Gastroesophageal sphincter (tissue), 4 donors: ENCODE results near the gene EMC10. TPM values are rescaled to one million over a fixed set of nuclear protein-coding genes. Genes with fewer than 3 reads are reported as not detected.

Source experiments
- ATAC-seq: fragments of 150-250 bp; one replicate; pipeline ENCODE4 v1.9.1; 2016; ENCODE audit warnings: mild to moderate bottlenecking, moderate library complexity
- H3K27ac ChIP-seq, 4 donors: fragments of 200-600 bp; sonication (generic) in 3 of 4; 1 replicate in 3 of 4; 2 replicates in 1 of 4; pipeline ENCODE4 v1.5.1; 2016 to 2019
- H3K27me3 ChIP-seq: fragments of 200-600 bp; sonication (generic); one replicate; pipeline ENCODE4 v1.5.1; 2019
- H3K36me3 ChIP-seq, 2 donors: fragments of 200-600 bp; sonication (generic); one replicate each; pipeline ENCODE4 v1.5.1; 2019; ENCODE audit warnings: control low read depth in 1 of 2
- H3K4me1 ChIP-seq, 3 donors: fragments of 200-600 bp; sonication (generic); 1 replicate in 2 of 3; 2 replicates in 1 of 3; pipeline ENCODE4 v1.5.1; 2016 to 2019; ENCODE audit warnings: control low read depth in 2 of 3
- H3K4me3 ChIP-seq, 2 donors: fragments of 200-600 bp; sonication (generic); one replicate each; pipeline ENCODE4 v1.5.1; 2019; ENCODE audit warnings: mild to moderate bottlenecking in 1 of 2, moderate library complexity in 1 of 2
- H3K9me3 ChIP-seq, 3 donors: fragments of 200-600 bp; sonication (generic); one replicate each; pipeline ENCODE4 v1.5.1; 2017 to 2019; ENCODE audit warnings: control low read depth in 2 of 3
- EP300 ChIP-seq: sonication (generic); formaldehyde crosslinking; IDR thresholded peaks from one replicate; pipeline ENCODE4 v1.6.1; 2017; ENCODE audit warnings: antibody characterized with exemption, mild to moderate bottlenecking
- POLR2A ChIP-seq, 2 donors: fragments of 450-650 bp; IDR thresholded peaks; one replicate each; pipeline ENCODE4 v1.6.1; 2017; ENCODE audit warnings: antibody characterized with exemption in 2 of 2, mild to moderate bottlenecking in 2 of 2, moderate library complexity in 1 of 2
- POLR2AphosphoS5 ChIP-seq: sonication (generic); formaldehyde crosslinking; IDR thresholded peaks from one replicate; pipeline ENCODE4 v1.6.1; 2017; ENCODE audit warnings: antibody characterized with exemption
- WGBS, 2 donors: methylation state at CpG; one replicate each; pipeline ENCODE4 v1.1.5; 2018; ENCODE audit warnings: low coverage in 1 of 2; 5-methylcytosine and 5-hydroxymethylcytosine counted together
- total RNA-seq, 4 donors: library from RNA; depleted of rRNA; stranded (reverse); fragments of >200 nt; gene quantifications; one replicate each; pipeline ENCODE4 v1.1.0, GENCODE V29; 2016
- TF ChIP-seq, protein P1 (sequence below), 4 experiments: fragments of 200-600 bp in 2 of 4; fragments of 450-650 bp in 2 of 4; sonication (generic) in 1 of 4; IDR thresholded peaks; one replicate each; pipeline ENCODE4 v1.5.1; 2017 to 2019; ENCODE audit warnings: antibody characterized with exemption in 4 of 4, mild to moderate bottlenecking in 2 of 4, moderate library complexity in 2 of 4

Gene EMC10
- total RNA-seq, 4 donors from 2014 or later = 55.5 to 75.9 (median 71.5) TPM

DNA sequence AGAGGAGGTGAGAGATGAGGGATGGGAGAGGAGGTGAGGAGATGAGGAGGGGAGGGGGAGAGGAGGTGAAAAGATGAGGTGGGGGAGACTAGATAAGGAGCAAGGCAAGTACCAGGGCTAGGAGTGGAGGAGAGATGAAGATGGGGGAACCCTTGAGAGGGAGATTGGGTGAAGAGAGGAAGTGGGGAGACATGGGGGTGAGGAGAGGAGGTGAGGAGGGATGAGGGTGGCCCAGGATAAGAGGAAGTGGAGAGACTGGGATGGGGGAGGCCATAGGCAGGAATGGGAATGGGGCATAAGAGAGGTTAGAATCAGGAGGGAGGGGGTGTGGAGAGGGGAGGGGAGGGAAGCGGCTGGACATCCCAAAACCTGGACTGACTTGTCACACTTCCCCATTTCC lies 16.7 kb upstream of the EMC10 start:
- ATAC-seq = no peak
- TF ChIP-seq EP300 = no peak
- no peak for TF ChIP-seq POLR2A (IDR thresholded peaks at IDR 0.05)
- TF ChIP-seq POLR2AphosphoS5 = no peak
- TF ChIP-seq, protein P1, sequence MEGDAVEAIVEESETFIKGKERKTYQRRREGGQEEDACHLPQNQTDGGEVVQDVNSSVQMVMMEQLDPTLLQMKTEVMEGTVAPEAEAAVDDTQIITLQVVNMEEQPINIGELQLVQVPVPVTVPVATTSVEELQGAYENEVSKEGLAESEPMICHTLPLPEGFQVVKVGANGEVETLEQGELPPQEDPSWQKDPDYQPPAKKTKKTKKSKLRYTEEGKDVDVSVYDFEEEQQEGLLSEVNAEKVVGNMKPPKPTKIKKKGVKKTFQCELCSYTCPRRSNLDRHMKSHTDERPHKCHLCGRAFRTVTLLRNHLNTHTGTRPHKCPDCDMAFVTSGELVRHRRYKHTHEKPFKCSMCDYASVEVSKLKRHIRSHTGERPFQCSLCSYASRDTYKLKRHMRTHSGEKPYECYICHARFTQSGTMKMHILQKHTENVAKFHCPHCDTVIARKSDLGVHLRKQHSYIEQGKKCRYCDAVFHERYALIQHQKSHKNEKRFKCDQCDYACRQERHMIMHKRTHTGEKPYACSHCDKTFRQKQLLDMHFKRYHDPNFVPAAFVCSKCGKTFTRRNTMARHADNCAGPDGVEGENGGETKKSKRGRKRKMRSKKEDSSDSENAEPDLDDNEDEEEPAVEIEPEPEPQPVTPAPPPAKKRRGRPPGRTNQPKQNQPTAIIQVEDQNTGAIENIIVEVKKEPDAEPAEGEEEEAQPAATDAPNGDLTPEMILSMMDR (IDR thresholded peaks at IDR 0.05) = no peak
- Histone ChIP-seq H3K36me3 (no peaks in the 10 kb centered on the region), H3K27me3 (peaks cover 84% of the 10 kb centered on the region), H3K27ac (no peak overlapping the region), H3K4me3 (no peak overlapping the region), H3K4me1 (no peaks in the 10 kb centered on the region), H3K9me3 (no peaks in the 10 kb centered on the region)
- WGBS, 2 donors = 40% methylated on average over 1 of the region's 1 CpG; no CpG with 5 or more reads in 1 of the 2 donors

DNA sequence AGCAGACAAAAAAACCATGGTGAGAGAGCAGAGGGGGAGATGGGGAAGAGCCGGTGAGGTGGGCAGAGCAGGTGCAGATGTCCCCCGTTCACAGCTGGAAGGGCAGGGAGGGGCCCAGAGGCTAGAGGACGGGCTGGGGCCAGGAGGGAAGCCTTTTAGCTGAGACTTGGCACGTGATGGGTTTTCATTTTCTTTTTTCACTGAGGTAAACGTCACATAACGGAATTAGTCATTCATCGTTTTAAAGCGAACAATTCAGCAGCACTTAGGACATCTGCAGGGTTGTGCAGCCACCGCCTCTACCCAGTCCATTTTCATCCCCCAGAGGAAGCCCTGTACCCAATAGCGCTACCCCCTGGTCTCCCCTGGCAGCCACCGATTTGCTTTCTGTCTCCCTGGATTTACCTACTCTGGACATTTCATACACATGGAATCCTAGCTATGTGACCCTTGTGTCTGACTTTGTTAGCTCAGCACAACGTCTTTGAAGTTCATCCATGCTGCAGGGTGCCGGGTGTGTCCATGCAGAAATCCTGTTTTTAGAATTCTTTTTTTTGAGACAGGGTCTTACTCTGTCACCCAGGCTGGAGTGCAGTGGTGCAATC lies 16.0 kb upstream of the EMC10 start:
- H3K36me3 ChIP-seq = no peaks in the 10 kb centered on the region
- peaks cover 86% of the 10 kb centered on the region for H3K27me3 ChIP-seq
- no peak overlapping the region for H3K4me3 ChIP-seq
- no peak overlapping the region for H3K27ac ChIP-seq
- no peak for ATAC-seq
- H3K4me1 ChIP-seq = no peaks in the 10 kb centered on the region
- WGBS, 2 donors = 22 to 23% methylated on average over 11 to 13 of the region's 13 CpGs
- TF ChIP-seq, protein P1 (IDR thresholded peaks at IDR 0.05) = no peak
- TF ChIP-seq EP300 = no peak
- no peak for TF ChIP-seq POLR2A (IDR thresholded peaks at IDR 0.05)
- TF ChIP-seq POLR2AphosphoS5 = no peak
- H3K9me3 ChIP-seq = no peaks in the 10 kb centered on the region

DNA sequence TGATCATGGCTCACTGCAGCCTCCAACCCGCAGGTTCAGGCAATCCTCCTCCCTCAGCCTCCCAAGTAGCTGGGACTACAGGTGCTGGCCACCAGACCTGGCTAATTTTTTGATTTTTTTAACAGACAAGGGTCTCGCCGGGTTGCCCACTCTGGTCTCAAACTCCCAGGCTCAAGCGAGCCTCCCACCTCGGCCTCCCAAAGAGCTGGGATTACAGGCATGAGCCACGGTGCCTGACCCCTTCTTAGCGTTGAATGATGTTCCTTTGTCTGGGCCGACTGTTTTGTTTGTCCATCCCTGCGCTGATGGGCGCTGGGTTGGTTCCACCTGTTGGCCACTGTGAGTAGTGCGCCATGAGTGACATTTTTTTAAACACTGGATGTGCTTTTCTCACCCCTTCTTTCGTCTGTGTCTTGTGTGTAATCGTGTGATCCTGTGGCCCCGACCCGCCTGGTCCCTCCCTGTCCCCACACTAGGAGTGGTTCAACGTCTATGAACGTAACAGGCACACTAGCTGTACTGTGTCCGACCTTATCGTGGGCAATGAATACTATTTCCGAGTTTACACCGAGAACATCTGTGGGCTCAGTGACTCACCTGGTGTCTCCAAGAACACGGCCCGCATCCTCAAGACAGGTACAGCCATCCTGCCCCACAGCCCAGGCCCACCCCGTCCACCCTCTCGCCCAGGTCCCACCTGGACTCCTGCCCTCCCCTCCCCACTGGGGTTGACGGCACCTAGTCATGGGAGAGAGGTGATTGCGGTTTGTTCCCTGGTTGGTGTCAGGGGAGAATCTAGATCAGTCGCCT lies 15.0 kb upstream of the EMC10 start:
- Histone ChIP-seq H3K4me3 (no peak overlapping the region), H3K27ac (no peak overlapping the region), H3K9me3 (no peaks in the 10 kb centered on the region), H3K27me3 (peaks cover 93% of the 10 kb centered on the region), H3K36me3 (no peaks in the 10 kb centered on the region), H3K4me1 (no peaks in the 10 kb centered on the region)
- no peak for TF ChIP-seq POLR2A (IDR thresholded peaks at IDR 0.05)
- TF ChIP-seq, protein P1 (IDR thresholded peaks at IDR 0.05) = peak in 3 of 4 experiments; percentile 61 to 84 (median 79)
- no peak for ATAC-seq
- WGBS, 2 donors = 3 to 17% methylated on average over 13 to 20 of the region's 28 CpGs

DNA sequence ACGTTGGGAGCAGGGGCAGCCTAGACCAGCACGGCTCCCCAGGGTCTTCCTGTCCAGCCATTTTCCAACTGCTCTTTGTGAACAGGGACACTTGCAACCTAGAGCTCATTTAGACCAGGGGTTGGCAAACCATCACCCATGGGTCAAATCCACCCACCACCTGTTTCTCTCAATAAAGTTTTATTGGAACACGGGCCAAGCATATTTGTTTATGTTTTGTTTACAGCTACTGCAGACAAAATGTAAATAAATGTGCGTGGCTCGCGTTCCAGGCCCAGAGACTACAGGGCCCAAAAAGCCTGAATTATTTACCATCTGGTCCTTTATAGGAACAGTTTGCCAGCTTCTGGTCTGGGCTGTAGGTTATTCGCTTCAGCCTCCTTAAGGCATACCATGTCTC lies 13.3 kb upstream of the EMC10 start:
- H3K27ac ChIP-seq = no peak overlapping the region
- ATAC-seq = no peak
- peaks cover 92% of the 10 kb centered on the region for H3K27me3 ChIP-seq
- no peaks in the 10 kb centered on the region for H3K4me1 ChIP-seq
- WGBS, 2 donors = 62 to 77% methylated on average over 6 of the region's 7 CpGs
- no peak for TF ChIP-seq POLR2AphosphoS5
- no peak for TF ChIP-seq EP300
- TF ChIP-seq POLR2A (IDR thresholded peaks at IDR 0.05) = no peak
- TF ChIP-seq, protein P1 (IDR thresholded peaks at IDR 0.05) = no peak
- H3K9me3 ChIP-seq = no peaks in the 10 kb centered on the region
- H3K4me3 ChIP-seq = no peak overlapping the region
- no peaks in the 10 kb centered on the region for H3K36me3 ChIP-seq

DNA sequence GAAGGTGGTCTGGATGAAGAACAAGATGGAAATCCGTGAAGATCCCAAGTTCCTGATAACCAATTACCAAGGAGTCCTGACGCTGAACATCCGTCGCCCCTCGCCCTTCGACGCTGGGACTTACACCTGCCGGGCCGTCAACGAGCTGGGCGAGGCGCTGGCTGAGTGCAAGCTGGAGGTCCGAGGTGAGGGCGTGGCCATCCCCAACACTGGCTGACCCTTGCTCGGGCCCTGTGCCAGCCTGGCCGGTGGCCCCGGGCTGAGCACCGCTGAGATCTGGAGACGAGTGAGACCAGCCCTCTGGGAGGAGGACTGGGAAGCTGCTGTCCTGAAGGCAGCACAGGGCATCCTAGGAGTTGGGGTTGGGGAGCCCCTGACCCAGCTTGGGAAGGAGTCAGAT lies 12.0 kb upstream of the EMC10 start:
- H3K4me3 ChIP-seq = no peak overlapping the region
- no peaks in the 10 kb centered on the region for H3K9me3 ChIP-seq
- 80 to 100% methylated on average over 3 to 4 of the region's 19 CpGs for WGBS, 2 donors
- no peak for TF ChIP-seq EP300
- TF ChIP-seq POLR2A (IDR thresholded peaks at IDR 0.05) = no peak
- TF ChIP-seq POLR2AphosphoS5 = no peak
- TF ChIP-seq, protein P1 (IDR thresholded peaks at IDR 0.05) = no peak
- no peak for ATAC-seq
- no peaks in the 10 kb centered on the region for H3K4me1 ChIP-seq
- H3K27ac ChIP-seq = no peak overlapping the region
- peaks cover 90% of the 10 kb centered on the region for H3K27me3 ChIP-seq
- no peaks in the 10 kb centered on the region for H3K36me3 ChIP-seq
